Testis (tissue), 2 donors: Measurements from ENCODE around the gene MYO1H.
A peak's percentile ranks its signal among the peaks of the same experiment; 100 is the strongest.

Source experiments
- POLR2A ChIP-seq: fragments of 450-650 bp; IDR thresholded peaks from one replicate; pipeline ENCODE4 v1.6.1; 2017; ENCODE audit warnings: antibody characterized with exemption, mild to moderate bottlenecking, moderate library complexity
- TF ChIP-seq, protein P1 (sequence below), 3 experiments: fragments of 450-650 bp in 2 of 3; fragments of 200-600 bp in 1 of 3; sonication (generic) in 1 of 3; IDR thresholded peaks; one replicate each; pipeline ENCODE4 v1.5.1; 2016 to 2019; ENCODE audit warnings: antibody characterized with exemption in 3 of 3, mild to moderate bottlenecking in 2 of 3, moderate library complexity in 1 of 3

DNA sequence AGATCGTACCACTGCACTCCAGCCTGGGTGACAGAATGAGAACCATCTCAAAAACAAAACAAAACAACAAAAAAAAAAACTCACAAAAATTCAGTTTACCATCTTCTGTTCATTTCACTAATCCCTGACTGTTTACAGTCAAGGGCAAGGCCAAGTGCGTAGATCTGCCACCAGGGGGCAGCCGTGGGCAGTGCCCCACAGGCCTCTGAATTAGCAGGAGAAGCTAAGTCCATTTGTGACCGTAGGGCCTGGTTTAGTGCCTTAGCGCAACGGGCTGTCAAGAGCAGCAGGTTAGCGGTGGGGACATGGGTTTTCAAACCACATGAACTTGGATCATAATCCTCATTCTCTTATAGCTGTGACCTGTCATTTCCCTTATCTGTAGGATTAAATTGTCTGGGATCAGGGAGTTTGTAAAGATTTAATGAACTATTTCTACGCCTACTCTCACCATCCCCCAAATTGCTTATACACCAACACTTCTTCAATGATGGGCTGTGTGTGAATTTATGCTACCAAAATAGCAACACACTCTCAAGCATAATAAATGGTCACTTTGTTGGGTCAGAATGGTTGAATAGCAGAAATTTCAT lies 80.4 kb downstream of the MYO1H start:
- no peak for TF ChIP-seq POLR2A
- TF ChIP-seq, protein P1, sequence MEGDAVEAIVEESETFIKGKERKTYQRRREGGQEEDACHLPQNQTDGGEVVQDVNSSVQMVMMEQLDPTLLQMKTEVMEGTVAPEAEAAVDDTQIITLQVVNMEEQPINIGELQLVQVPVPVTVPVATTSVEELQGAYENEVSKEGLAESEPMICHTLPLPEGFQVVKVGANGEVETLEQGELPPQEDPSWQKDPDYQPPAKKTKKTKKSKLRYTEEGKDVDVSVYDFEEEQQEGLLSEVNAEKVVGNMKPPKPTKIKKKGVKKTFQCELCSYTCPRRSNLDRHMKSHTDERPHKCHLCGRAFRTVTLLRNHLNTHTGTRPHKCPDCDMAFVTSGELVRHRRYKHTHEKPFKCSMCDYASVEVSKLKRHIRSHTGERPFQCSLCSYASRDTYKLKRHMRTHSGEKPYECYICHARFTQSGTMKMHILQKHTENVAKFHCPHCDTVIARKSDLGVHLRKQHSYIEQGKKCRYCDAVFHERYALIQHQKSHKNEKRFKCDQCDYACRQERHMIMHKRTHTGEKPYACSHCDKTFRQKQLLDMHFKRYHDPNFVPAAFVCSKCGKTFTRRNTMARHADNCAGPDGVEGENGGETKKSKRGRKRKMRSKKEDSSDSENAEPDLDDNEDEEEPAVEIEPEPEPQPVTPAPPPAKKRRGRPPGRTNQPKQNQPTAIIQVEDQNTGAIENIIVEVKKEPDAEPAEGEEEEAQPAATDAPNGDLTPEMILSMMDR (IDR thresholded peaks at IDR 0.05), result peak; percentile 54 to 94 (median 79)
